Astrocyte of the cerebellum (primary cell): Measurements from ENCODE around the gene INPP5A.

Experiments
- DNase-seq: peaks from one replicate; pipeline ENCODE4 v3.0.0-alpha.2; 2011; ENCODE audit warnings: low read depth
- H3K4me3 ChIP-seq: 2 replicates; pipeline ENCODE4 v1.5.1; 2011; ENCODE audit warnings: mild to moderate bottlenecking, low read depth, low read length, moderate library complexity
- in situ Hi-C: cut with HindIII; loops from 2 replicates; pipeline ENCODE4 v1.10.0; 2017; ENCODE audit warnings: low sequenced_read_pairs
- TF ChIP-seq, protein P1 (sequence below): IDR thresholded peaks from 2 replicates; pipeline ENCODE4 v1.5.1; 2012; ENCODE audit warnings: low read length, low read depth, moderate library complexity, mild to moderate bottlenecking; ENCODE audit errors: missing control alignments

Gene INPP5A

GRCh38 chr10:132811891-132812481, 274.4 kb downstream of the INPP5A start:
- DNase-seq: no peak
- H3K4me3 ChIP-seq: no peak overlapping the region
- in situ Hi-C loops: no loop called here
- TF ChIP-seq, protein P1, sequence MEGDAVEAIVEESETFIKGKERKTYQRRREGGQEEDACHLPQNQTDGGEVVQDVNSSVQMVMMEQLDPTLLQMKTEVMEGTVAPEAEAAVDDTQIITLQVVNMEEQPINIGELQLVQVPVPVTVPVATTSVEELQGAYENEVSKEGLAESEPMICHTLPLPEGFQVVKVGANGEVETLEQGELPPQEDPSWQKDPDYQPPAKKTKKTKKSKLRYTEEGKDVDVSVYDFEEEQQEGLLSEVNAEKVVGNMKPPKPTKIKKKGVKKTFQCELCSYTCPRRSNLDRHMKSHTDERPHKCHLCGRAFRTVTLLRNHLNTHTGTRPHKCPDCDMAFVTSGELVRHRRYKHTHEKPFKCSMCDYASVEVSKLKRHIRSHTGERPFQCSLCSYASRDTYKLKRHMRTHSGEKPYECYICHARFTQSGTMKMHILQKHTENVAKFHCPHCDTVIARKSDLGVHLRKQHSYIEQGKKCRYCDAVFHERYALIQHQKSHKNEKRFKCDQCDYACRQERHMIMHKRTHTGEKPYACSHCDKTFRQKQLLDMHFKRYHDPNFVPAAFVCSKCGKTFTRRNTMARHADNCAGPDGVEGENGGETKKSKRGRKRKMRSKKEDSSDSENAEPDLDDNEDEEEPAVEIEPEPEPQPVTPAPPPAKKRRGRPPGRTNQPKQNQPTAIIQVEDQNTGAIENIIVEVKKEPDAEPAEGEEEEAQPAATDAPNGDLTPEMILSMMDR: no peak

DNA sequence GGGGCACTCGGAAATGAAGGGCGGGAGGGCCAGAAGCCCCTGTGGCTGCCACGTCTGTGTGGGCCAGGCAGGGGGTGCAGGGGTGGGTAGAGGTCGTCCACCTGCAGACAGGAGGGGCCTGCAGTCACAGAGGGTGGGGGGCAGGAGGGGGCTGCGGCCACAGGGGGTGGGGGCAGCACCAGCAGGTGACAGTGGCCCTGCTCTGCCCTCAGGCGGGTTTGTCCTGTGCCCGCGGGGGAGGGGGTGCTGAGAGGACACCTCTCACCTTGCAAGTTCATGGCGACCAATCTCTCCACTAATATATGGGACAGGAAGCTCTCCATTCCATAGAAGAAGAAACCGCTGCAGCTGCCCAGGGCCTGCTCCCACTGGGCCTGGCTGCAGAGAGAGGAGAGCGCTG, 274.9 kb downstream of the INPP5A start:
- TF ChIP-seq, protein P1: no peak

DNA sequence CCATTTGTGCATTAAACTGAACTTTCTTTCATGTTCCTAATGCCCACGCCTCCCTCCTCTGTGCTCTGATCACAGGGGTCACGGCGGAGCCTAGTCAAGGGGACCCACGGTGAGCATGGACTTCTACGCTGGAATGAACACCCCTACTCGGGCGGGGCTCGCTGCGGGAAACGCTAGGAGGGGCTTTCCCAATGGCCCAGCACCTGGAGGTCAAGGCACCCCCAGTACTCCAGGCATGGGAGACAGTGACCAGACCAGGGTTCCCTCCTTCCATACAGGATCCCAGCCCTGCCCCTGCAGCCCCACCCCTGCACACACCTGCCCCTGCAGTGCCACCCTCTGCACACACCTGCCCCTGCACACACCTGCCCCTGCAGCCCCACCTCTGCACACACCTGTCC, 275.4 kb downstream of the INPP5A start:
- no peak overlapping the region for H3K4me3 ChIP-seq
- no peak for DNase-seq
- TF ChIP-seq, protein P1: no peak
- in situ Hi-C loops: no loop called here

More for the DNA sequence above, 274.9 kb downstream of the INPP5A start:
- no peak for DNase-seq
- H3K4me3 ChIP-seq: no peak overlapping the region
- in situ Hi-C loops: no loop called here

DNA sequence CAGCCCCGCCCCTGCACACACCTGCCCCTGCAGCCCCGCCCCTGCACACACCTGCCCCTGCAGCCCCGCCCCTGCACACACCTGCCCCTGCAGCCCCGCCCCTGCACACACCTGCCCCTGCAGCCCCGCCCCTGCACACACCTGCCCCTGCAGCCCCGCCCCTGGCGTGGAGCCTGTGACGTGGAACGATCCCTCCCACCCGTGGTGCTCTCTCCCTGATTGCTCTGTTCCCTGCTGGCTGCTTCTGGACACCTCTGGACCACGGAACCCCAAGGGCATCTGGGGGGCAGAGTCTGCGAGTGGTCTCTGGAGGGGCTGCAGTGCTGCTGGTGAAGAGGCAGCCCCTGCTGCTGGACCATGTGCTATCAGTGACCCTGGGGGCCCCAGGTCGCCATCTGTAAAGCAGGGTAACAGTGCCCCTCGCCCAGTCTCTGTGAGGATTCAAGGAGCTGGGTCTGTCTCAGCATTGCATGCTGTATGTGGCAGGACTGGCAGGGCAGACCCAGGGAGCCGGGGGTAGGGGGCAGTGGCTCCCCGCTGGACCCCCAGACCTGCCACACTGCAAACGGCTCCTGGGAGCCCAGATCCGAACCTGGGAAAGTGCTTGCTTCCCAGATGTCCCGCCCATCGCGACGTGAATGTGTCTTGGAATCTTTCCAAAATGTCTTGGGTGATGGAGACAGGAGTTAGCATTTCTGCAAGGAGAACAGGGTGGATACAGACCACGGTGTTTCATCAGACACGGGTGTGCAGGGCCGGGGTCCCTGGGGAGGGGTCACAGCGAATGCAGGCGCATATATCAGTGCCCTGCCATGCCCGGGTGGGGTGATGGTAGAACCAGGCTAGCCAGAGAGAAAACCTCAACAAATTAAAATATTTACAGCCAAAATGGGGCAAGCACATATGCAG, 276.2 kb downstream of the INPP5A start:
- in situ Hi-C loops: no loop called here
- no peak for DNase-seq
- no peak overlapping the region for H3K4me3 ChIP-seq
- TF ChIP-seq, protein P1: no peak

- H3K4me3 ChIP-seq: no peak overlapping the region
- TF ChIP-seq, protein P1: no peak
- no peak for DNase-seq
- in situ Hi-C loops: no loop called here
These were observed 276.9 kb downstream of the INPP5A start for GRCh38 chr10:132814469-132814856.

- TF ChIP-seq, protein P1: no peak
- in situ Hi-C loops: no loop called here
- DNase-seq: no peak
These were observed 277.7 kb downstream of the INPP5A start for GRCh38 chr10:132815168-132815857.

More at GRCh38 chr10:132815168-132815857, 277.7 kb downstream of the INPP5A start:
- H3K4me3 ChIP-seq: no peak overlapping the region
